ENCODE data around the gene SNCG. TPM values are rescaled to one million over a fixed set of nuclear protein-coding genes. Genes with fewer than 3 reads are reported as not detected.

SNCG gene
- total and polyA plus RNA-seq, 2 of the 8 experiments (the other 6 are each of a cell fraction or from before 2014, with no cell fraction given), result 4.4 to 12.2 TPM

- no peak overlapping the region for H3K23ac ChIP-seq (ENCODE audit: insufficient read length)
- no peak overlapping the region for H2BK20ac ChIP-seq (ENCODE audit: low read length)
- H4K20me1 ChIP-seq (replicated peaks in 1 of 2; ENCODE audit: control insufficient read depth in 1 of 2, insufficient read depth in 2 of 2, low read length in 2 of 2), result no peaks in the 10 kb centered on the region
- H2BK15ac ChIP-seq (ENCODE audit: low read length), result no peak overlapping the region
- DNase-seq (ENCODE audit: low read depth in 1 of 2, low spot score in 2 of 2) (no peak), FAIRE-seq (no peak)
- no peak overlapping the region for H2BK120ac ChIP-seq (replicated peaks; ENCODE audit: low read depth, low read length)
- H3K36me3 ChIP-seq (ENCODE audit: control insufficient read depth in 2 of 4, insufficient read depth in 4 of 4, low read length in 3 of 4), result no peaks in the 10 kb centered on the region
- POLR2A ChIA-PET (ENCODE audit: partially characterized antibody), result interaction anchor here (2.5 kb wide), 1 partner anchor 11 kb away, joined by 5 read pairs; no protein-coding TSS in a partner anchor
- H3K27me3 ChIP-seq (replicated peaks in 1 of 4; ENCODE audit: control insufficient read depth in 3 of 4, extremely low read depth in 1 of 4, insufficient read depth in 3 of 4, low read length in 3 of 4), result no peaks in the 10 kb centered on the region
- no peak overlapping the region for H3K27ac ChIP-seq (ENCODE audit: low read depth, low read length)
- no peaks in the 10 kb centered on the region for H3K23me2 ChIP-seq (ENCODE audit: low read depth, low read length)
- H2AFZ ChIP-seq (ENCODE audit: low read length), result no peak overlapping the region
- no peak overlapping the region for H3K4ac ChIP-seq (replicated peaks; ENCODE audit: insufficient read length, low read depth, low read length)
- WGBS, 2 experiments (ENCODE audit: extremely low coverage in 1 of 2, insufficient coverage in 1 of 2, insufficient read length in 1 of 2, insufficient replicate concordance in 2 of 2, low coverage in 1 of 2, low lambda C conversion rate in 2 of 2, missing lambda C conversion rate in 1 of 2), result 89% methylated on average over 5 of the region's 5 CpGs; no CpG with 5 or more reads in 1 of the 2 experiments
- no peak overlapping the region for H3K18ac ChIP-seq (ENCODE audit: extremely low read depth, low read length)
- no peak overlapping the region for H4K5ac ChIP-seq (ENCODE audit: insufficient read length, low read depth, low read length)
- H3K79me2 ChIP-seq (ENCODE audit: control insufficient read depth in 1 of 2, insufficient read depth in 2 of 2, low read length in 2 of 2), result no peaks in the 10 kb centered on the region
- H3K79me1 ChIP-seq (ENCODE audit: low read depth, low read length), result no peaks in the 10 kb centered on the region
- no peak overlapping the region for H3K4me3 ChIP-seq (ENCODE audit: extremely low read depth in 1 of 4, insufficient read depth in 2 of 4, low read depth in 3 of 4, low read length in 4 of 4)
- H4K8ac ChIP-seq (ENCODE audit: extremely low read depth, insufficient read depth, low read length), result no peak overlapping the region
- no peak overlapping the region for H3K4me2 ChIP-seq (ENCODE audit: insufficient read depth in 1 of 2, low read depth in 2 of 2, low read length in 2 of 2)
- peaks cover 0 to 2% (median 0%) of the 10 kb centered on the region in 4 experiments; a peak in 1 of 7 replicates for H3K4me1 ChIP-seq (replicated peaks in 1 of 4; ENCODE audit: control insufficient read depth in 3 of 4, insufficient read depth in 4 of 4, low read length in 3 of 4)
- no peak overlapping the region for H3K14ac ChIP-seq (ENCODE audit: insufficient read length)
- H3K9ac ChIP-seq (replicated peaks in 1 of 4; ENCODE audit: extremely low read depth in 1 of 4, low read depth in 3 of 4, low read length in 3 of 4), result no peak overlapping the region
- no peak overlapping the region for H2BK12ac ChIP-seq (ENCODE audit: low read depth, low read length)
- H2AK5ac ChIP-seq (ENCODE audit: low read depth, low read length), result no peak overlapping the region
- H4K91ac ChIP-seq (replicated peaks; ENCODE audit: insufficient read length, low read length), result no peak overlapping the region
- H3K9me3 ChIP-seq (ENCODE audit: insufficient read depth in 2 of 2, low read depth in 1 of 2, low read length in 1 of 2), result no peaks in the 10 kb centered on the region
- CTCF ChIA-PET (ENCODE audit: partially characterized antibody), result interaction anchor here (0.6 to 2.8 kb wide), 4 partner anchors 14 to 53 kb away, joined by 3 to 12 read pairs (median 6); partner anchors contain the start of gene ADIRF
- no peak overlapping the region for H3K56ac ChIP-seq (replicated peaks; ENCODE audit: insufficient read length, low read depth, low read length)
- H2BK5ac ChIP-seq (ENCODE audit: low read depth, low read length), result no peak overlapping the region
- TF ChIP-seq E2F6 (IDR thresholded peaks at IDR 0.05) (no peak), RAD21 (IDR thresholded peaks at IDR 0.05 in 1 of 2, conservative IDR thresholded peaks at IDR 0.05 in 1 of 2; ENCODE audit: low read depth in 2 of 2, low read length in 2 of 2) (no peak), TEAD4 (IDR thresholded peaks at IDR 0.05; ENCODE audit: low read depth, low read length) (no peak), TBP (IDR thresholded peaks at IDR 0.05; ENCODE audit: low read depth, low read length) (no peak)
Observed at GRCh38 chr10:86981716-86982115, 23.3 kb downstream of the SNCG start.

Measured in H1 (cell line).